Stimulated activated CD4-positive, alpha-beta T cell treated with anti-CD3 and anti-CD28 coated beads, Interleukin-4, amount 100 ng/mL, for 1 hour (primary cell): ENCODE measurements around the gene HCFC1.
A peak's percentile ranks its signal among the peaks of the same experiment; 100 is the strongest.

Source experiments
- DNase-seq: peaks from one replicate; pipeline ENCODE4 v3.0.0-alpha.2; 2020

HCFC1 gene

DNA sequence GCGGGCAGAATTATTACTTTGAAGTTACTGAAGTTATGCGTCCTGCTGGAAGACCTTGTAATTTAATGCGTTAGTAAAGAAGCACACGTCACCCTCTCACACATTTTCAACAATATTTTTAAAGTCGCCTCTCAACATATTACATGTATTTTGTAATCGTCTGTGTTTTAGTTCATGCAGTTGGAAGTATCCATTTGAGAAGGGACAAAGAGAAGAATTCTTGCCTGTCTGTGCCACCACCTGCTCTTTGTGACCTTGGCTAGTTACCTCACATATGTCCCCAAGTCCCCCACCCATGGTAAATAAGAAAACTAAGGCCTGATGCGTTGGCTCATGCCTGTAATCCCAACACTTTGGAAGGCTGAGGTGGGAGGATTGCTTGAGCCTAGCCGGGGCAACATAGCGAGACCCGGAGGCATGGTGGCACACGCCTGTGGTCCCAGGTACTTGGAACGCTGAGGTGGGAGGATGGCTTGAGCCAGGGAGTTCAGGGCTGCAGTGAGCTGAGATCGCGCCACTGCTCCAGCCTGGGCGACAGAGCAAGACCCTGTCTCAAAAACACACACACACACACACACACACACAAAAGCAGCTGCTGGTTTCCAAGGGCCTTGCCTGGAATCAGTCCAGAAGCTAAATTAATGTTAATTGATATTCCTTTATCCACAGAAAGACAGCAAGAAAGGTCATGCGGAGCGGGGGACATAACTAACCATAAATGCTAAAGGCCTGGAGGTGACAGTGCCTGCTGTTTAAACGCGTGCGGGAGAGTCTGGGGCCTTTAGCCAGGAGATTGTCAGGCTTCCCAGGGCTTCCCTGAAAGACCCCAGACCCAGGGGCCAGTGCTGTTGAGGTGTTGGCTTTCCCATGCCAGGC is 1.7 kb upstream of the HCFC1 start:
- no peak for DNase-seq

DNA sequence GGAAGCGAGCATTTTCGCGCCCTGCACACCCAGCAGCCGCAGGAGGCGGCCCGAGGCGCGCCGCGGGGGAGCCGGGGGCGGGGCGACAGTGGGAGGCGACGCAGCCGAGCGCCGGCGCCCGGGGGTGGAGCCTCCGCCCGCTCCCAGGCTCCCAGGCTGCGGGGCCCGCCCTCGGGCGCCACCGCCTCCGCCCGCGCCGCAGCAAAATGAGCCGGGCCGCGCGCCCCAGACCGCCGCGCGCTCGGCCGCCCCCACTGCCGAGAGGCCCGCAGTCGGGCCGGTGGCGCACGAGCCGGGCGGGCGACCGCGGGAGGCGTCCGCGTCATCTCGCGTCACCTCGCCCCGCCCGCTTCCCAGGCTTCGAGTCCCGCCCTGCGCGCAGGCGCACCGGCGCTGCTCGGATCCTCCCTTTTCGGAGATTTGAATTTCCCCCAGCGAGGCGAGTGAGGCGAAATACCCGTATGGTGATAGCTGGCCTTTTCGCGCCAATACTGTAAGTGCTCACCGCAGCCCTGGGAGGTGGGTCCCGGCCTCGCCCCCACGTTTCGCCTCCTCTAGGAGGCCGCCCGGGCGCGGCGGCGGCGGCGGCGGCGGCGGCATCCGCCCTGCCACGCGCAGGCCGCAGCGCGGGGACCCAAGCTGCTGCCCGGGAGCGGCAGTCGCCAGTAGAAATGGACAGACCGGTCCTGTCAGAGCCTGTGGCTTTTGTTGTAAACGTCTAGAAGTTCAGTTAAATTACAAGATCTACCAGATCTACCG is 929 bp upstream of the HCFC1 start, which contains the start of gene TMEM187:
Gene TMEM187 (plus strand): TSS at position 387 of the 759 bp plus-strand sequence. CDS start 9,309 bp downstream, outside the sequence.
- DNase-seq: peak; percentile 84

DNA sequence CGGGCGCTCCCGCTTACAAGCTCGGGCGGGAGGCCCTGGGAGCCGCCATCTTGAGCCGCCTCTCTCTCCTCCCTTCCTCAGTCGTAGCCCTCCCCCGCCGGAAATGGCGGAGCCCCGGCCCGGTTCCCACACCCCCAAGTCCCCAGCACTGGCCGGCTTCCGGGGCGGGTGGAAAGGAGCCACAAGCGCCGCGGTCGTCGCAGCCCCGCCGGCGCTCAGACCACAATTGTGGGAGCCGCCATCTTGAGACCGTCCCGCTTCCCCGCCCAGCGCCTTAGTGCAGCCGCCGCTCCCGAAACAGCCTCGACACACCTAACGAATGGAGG is 531 bp downstream of the HCFC1 start:
- DNase-seq: peak; percentile 82

DNA sequence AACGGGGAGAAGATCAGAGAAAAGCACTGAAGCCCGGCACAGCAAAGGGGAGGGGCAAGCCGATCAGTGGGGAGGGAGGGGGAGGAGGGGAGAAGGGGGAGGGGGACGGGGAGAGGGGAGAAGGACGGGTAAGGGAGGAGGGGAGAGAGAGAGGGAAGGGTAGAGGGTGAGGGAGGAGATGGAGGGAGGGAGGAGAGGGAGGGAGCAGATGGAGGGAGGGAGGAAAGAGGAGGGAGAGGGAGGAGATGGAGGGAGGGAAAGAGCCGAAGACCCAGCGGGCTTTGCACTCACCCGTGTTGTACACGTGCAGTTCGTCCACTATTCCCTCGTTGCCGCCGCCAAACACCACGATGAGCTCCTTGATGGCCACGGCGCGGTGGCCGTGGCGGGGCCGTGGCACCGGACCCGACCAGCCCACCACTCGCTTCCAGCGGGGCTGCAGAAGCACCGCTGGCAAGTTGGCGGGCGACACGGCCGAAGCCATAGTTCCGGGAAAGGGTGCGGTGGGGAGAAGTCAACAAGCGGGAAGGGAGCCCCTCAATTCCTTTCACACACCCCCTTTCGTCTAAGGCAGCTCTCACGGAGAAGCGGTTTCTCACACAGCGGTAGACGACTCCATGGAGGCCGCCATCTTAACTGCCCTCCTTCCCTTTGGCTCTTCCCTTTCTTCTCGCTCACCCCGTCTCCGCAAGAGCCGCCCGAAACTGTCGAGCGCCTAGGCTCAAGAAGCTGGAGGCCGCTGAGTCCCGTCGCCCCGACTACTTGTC is 1.1 kb downstream of the HCFC1 start:
- no peak for DNase-seq

DNA sequence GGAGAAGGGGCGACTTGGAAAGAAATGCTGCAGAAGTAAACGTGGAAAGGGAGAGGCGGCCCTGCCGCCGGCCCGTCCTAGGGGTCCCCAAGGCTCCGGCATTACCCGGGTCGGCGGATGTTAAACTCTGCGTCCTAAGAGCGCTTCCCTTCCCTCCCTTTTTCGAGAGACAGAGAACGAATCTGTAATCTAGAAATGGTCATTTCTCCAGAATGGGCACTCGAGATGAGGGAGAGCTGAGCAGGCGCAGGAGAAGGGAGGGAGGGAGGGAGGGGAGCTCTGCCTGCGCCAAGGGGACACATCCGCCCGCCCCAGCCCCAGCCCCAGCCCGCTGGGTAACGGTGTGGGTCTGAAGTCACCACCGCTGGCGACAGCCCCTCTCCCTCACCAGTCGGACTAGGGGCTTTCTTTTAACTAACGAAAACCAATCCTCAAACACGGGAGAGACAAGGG is 1.7 kb downstream of the HCFC1 start:
- DNase-seq: no peak

DNA sequence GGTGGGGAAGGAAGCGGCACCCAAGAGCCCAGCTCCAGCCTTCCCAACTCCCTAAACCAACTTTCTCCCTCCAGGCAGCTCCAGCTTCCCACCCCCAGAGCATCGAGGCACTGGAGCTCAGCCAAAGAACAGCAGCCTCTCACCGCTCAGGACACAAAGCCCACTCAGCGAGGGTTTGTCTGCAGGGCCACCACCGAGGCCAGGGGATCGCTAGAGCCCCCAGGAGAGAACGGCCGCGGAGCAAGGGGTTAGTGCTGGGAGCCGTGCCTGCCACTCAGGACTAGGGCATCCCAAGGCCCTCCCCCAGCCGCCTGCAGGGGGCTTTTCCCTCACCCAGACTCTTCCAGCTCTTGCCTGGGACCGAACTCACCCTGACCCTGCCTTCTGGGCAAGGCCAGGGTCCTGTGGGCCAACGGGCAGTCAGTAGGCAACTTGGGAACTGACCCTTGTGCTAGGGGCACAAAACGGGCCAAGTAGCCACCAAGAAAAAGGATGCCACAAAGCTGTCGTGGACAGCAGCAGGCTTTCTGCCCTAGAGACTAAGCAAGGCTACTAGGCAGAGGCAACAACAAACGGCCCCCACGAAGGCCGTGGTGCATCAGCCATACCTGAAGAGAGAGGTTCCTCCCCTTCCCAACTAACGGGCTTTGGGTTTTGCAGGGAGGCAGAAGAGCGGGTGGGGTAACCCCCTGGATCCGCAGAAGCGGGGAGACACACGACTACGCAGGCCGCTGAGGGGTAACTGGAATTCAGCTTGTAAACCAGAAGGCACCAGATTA is 2.3 kb downstream of the HCFC1 start:
- DNase-seq: no peak

DNA sequence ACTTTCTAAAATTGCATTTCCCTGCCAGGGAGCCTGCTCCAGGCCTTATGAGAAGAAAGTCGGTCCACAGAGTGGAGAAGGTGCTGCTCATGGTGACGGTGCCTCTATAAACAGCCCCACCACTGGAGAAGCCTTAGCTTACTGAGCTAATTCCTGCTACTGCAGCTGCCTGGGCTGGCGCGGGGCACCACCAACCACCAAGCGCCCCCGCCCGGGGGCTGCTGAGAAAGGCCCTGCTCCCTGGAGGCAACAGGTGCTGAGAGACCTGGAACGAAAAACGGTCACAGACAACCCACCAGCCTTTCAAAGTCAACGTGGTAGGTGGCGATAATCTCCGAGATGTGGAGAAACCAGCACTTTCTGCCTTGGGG is 2.9 kb downstream of the HCFC1 start:
- DNase-seq: peak; percentile 48

DNA sequence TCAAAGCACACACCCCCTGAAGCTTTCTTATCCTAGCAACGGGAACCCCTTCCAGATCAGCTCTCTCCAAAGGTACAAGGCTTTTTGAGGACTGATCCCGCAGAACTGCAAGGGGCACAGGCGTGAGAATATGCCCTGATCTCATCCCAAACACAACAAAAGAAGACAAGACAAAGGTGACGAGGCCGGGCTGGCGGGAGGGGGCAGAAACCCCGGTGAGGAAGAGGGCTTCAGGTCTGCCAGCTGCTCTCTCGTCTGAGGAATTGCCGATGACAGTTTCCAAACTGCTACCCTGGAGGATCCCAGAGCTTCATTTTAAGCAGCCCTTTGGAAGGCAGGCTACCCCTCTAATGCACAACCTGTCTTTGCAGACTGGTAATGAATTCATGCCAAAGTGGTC is 3.4 kb downstream of the HCFC1 start:
- DNase-seq: no peak

DNA sequence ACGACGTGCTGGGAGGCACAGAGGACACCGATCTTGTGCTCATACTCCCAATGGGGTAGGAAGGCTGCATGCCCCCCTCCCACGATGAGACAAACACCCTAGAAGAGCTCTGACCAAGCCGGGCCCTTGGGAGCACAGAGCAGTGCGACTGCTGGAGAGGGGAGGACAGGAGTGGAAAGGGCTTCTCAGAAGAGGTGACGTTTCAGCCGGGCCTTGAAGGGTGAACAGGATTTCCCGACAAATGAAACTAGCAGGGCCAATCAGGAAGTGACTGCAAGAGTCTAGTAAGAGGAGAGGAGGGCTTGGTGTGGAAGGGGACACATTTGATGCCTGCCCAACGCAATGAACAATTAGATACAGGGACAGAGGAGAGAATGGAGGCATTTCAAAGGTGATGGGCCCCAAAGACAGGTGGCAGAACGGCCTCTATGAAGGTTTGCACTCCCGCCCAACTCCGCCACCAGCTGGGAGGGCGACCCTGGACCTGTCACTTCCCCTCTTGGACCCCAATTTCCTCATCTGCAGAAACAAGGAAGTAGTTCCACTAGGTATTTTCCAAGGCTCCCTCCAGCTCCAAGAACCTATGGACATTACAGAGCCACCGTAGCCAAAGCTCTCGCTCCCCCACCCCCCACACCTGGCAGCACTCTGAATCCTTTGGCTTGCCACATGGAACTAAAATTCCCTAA is 3.9 kb downstream of the HCFC1 start:
- DNase-seq: no peak

DNA sequence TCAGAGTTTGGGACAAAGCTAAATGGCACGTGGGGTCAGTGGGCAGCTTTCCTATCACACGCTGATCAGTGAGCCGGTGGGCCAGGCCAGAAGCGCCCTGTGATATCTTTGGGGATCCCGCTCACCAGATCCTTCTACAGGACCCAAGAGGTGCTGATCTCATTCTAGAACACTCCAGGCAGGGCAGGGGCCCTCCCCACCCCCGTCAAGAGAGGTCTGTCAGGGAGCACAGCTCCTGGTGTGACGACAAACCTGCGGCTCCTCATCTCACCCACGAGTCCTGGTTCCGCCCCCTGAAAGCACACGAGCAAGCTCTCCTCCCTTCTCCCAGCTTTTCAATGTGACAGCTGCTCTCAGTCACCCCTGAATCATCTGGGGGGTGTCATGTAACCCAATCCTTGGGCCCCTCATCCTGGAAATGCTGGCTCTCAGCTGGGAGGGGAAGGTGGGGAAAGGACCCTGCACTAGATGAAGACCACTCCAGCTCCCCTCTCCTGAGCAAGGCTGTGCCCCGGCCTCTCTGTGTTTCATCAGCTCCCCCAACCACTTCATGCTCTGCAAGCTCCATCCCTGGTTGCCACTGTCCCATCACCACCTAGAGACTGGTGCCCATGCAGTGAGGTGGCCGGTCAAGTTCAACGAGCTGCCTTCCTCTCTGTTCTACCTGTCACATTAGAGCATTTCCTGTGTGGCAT is 4.6 kb downstream of the HCFC1 start:
- DNase-seq: peak; percentile 55

DNA sequence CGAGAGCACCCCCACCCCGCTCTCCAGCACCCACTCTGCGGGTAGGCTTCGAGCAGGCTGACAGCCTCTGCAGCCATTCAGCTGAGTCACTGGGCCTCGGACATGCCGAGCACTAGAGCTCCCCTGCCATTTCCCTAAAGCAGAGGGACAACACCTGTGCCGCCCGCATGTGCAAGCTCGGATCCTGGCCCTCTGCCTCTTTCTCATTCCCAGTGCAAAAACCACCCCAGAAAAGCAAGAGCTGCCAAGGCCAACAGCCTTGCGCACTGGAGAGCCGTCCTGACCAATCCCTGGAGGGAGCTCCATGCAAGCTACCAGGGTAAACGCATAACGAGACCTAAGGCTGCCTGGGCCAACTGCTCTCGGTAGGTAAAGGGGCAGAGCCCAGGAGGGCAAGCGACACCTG is 5.3 kb downstream of the HCFC1 start:
- no peak for DNase-seq

DNA sequence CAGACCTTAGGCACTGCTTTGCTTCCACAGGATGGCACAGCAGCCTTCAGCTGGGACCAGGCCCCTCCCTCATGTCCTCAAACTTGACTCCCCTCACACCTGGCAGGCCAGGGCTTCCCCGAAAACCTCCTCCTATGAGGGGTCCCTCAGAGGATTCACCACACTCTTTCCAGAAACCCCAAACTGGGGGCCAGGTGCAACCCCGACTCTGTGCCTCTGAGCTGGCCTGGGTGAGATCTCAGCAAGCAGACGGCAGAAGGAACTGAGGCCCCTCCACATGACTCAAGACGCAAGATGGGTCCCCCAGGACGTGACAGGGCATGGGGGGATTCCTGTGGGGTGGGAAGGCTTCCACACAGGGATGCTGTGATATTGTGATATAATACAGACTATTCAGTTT is 6.2 kb downstream of the HCFC1 start:
- no peak for DNase-seq

DNA sequence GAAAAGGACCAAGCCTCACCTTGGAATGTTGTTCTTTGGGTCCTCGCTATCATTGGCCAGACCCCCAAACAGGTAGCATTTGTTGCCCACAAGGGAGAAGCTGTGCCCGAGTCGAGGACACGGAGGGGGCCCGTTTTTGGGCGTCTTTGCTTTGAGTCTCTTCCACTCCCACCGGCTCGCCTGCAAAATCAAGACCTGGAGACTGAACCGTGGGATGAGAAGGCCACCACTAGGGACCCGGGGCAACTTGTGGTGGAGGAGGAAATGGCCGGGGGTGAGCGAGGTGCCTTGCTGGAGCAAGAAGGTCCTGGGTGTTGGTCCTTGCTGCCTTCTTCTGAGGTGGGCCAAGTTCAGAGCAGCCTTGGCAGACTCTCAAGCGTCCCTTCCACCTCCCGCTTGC is 7.5 kb downstream of the HCFC1 start:
- no peak for DNase-seq

DNA sequence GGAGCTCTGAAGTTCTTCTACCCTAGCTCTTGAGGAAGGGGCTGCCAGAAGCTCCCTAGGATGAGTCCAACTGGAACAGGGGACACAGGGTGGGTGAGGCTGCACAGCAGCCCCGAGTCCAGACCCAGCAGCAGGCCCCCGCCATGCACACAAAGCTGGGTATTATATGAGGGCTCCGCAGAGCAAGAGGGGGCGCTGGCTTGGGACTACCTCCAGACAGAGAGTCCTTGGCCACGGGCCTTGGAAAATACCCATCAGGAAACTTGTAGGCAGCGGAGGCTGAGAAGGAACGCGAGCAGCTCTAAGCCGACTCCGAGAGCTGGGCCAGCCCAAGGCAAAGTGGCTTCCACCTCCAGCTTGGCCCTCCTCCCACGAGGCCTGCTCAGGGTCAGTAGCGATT is 8.1 kb downstream of the HCFC1 start:
- DNase-seq: no peak

DNA sequence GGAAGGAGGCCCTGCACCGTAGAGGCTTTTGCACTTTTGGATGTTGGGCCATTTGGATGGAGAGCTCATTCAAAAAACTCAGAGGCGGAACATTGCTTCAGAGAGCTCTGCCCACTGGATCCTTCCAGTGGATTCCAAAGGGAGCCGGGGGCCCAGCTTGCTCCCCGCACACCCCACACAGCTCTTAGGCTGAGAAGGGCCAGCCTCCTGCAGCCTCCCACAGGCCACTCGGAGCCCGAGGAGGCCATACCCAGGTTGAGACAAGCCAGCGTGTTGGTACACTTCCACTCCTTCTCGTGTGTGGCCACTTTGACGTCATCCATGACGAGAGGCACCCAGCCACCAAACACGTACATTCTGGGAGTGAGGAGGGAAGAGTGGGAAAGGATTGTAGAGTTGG is 10.3 kb downstream of the HCFC1 start:
- no peak for DNase-seq

DNA sequence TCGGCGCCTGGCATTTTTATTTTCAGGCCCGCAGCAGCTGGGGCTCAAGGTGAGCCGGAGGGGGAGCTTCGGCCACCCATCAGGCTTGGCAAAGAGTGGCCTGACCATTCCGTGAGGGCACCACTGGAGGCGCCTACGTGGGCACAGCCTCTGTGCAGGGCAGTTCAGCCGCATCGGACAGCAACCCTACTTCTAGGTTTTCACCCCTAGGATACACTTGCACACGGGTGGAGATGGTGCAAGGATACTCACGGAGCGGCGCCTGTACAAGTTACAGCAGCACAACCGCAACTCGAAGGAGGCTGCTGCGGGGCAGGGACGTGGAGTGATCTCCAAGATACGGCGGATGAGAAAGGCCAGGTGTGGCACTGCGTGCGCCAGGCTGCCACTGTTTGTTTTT is 10.8 kb downstream of the HCFC1 start:
- DNase-seq: no peak

DNA sequence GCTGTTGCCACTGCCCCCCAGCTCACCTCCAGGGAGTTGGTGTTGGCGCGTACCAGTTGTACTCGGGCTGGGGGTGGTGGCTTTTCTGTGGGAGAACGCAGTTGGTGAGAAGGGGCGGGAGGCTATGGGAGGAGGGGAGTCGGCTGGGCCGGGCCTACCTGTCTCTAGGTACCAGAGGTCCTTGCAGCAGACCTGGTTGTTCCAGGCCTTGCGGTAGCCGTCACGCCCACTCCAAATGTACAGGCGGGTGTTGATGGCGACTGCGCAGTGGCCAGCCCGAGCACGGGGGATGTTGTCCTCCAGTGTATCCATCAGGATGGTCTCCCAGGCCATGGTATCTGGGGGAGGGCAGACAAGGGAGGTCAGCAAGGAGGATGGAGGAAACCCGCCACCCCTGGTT is 11.5 kb downstream of the HCFC1 start:
- no peak for DNase-seq

DNA sequence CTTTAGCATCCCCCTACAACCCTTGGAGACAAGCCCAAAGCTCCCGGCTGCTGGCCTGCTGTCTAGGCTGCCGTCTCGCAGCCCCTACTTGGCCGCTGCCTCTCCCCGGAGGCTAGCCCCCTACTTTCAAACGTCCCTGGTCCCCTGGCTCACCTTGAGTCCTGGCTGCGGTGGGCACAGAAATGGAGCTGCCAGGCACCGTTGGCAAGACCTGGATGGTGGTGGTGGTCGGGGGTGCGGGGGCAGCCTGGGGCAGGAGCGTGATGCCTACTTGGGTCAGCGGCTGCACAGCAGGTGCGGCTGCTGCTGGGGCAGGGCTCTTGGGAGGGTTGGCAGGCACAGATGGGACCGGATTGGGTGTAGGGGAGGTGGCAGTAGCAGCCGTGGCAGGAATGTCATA is 12.0 kb downstream of the HCFC1 start:
- DNase-seq: no peak

DNA sequence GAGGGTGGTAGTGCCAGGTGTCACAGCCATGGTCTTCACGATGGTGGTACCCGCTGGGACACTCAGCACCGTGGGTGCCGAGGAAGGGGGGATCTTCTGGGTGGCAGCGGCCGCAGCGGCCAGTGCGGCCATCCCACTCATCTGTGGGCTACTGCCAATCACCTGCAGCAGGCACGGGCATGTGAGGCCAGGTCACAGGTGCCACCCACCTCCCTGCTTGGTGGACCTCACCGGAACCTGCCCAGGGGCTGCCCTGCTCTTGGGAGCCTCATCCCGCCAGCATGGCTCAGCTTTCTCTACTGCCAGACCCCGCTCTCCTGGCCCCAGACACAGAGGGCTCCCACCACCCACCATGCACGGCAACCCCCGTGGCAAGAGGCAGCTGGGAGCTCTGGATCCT is 13.0 kb downstream of the HCFC1 start:
- DNase-seq: no peak

DNA sequence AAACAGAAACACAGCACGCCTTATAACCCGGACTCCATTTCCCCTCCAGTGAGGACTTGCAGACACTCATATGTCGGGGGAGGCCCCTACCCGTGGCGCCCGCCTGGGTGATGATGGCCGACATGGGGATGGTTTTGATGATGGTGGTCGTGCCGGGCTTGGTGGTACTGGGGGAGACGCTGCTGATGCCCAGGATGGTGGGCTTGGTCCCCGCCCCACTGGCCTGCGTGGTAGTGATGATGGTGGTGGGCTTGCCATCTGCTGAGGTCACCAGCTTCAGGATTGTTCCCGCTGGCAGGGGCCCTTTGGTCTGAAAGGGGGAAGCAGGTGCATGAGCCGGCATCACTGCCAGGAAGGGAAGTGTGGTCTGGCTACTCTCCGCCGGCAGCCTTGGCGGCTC is 14.4 kb downstream of the HCFC1 start:
- no peak for DNase-seq
